Measurements from ENCODE around the gene OR2K2. TPM values are rescaled to one million over a fixed set of nuclear protein-coding genes. Genes with fewer than 3 reads are reported as not detected.
"Not testable (repeated sequence)": the region's sequence is repeated elsewhere in the genome, so short reads cannot be mapped to it uniquely, and the experiment has no call there.

The OR2K2 gene, protein sequence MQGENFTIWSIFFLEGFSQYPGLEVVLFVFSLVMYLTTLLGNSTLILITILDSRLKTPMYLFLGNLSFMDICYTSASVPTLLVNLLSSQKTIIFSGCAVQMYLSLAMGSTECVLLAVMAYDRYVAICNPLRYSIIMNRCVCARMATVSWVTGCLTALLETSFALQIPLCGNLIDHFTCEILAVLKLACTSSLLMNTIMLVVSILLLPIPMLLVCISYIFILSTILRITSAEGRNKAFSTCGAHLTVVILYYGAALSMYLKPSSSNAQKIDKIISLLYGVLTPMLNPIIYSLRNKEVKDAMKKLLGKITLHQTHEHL
- total RNA-seq (2014; rRNA removed; shearing (Covaris generic)), result not detected in 2 replicates

DNA sequence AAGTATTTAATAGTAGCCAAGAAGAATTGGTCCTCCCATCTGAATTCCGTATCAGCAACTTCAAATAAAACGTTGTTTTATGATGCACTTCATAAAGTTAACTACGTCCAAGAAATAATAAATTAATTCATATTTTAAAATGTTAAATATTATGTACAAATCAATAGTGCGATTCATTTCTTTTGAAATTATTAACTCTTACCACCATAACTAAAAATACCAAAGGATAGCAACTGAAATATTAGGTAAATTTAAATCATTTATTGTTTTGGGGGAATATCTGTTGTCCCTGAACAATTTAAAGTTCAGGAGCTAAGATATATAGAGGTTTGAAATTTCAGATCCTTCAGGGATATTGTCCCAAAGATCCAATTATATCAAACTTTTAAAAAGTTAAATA, at the start of gene OR2K2:
Gene OR2K2, minus strand, starts transcription at position 101 of the 400 bp plus-strand sequence. CDS start 1,791 bp downstream, outside the sequence.
- DNase-seq (ENCODE audit: low spot score), result no peak

DNA sequence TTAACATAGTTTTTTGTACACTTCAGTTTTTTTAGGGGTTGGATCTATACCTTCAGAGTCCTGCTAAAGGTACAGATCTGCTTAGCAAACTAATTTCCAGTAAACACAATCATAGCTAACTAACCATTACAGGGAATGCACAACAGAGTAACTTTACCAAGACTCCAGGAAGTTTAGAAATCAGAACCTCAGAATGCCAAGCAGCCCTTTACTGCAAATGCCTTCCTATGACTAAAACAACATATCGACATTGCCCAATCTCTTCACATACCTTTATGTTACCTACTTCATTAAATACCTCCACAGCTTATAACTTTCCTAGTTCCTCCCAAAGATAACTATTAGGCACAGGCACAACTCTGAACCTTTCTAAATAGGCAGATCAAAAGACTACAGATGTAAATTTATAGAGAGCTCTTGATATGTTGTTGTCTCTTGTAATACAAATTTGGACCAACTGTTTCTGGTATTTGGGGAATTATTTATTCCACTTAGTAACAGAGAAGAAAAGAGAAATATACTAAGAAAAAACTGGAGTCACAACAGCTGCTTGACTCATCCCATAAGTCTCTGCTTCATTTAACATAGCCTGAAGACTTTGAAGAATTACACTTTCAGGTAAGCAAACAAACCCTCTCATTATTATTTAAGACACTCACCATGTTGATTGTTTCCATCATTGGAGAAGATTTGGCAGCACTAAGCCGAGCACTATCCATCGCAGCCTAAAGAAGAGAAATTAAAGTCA, 46.0 kb upstream of the OR2K2 start:
- DNase-seq (ENCODE audit: low spot score), result no peak

DNA sequence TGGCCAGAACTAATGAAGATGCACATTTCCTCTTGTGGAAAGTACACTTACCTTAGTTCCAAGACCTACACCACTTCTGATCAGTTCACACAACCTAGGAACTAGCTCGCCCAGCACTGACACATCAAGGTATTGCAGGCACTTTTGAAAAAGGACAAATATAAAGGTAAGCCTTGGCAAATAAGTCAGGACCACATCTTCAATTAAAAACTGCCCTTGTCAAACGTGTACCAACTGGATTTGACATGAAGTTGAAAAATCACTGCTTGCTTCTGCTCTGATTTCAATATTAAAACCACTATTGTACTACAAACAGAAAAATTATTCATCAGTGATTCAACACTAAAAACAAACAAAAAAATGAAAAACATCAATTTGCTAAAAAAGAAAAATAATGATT, 45.0 kb upstream of the OR2K2 start:
- no peak for DNase-seq (ENCODE audit: low spot score)

DNA sequence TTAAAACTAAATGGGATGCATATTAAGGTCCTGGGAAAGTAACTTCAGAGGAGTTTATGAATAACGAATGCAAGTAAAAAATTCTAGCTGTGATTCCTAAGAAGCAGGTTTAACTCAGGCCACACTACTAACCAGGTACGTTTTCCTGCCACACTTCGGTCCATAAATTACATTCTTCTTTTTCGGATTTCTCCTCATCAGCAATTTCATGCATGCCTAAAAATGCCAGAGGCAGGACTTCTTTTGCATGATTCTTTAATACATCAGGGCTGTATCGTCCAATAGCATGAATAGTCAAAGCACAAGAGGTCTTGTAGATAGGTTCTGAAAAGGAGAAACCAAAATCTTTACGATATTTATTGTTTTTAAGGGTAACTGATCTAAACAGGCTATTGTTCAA, 42.3 kb upstream of the OR2K2 start:
- DNase-seq (ENCODE audit: low spot score), result no peak

DNA sequence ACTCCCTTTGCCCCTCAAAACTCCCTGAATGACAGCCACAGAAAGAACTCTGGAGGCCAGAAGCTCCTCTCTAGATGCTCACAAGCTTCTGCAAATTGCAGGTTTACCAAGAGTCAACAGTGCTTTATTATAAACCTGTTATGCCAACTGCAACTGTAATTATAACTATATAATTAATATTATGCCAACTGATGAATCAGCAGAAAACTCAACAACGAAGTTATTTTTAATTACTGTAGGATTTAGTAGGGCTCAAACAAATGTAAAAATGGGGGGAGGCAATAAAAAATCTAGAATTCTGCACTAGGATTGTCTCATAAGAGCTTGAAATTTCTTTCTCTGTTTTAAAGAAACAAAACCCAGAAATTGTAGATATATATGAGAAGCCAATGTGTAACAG, 37.0 kb upstream of the OR2K2 start:
- no peak for DNase-seq (ENCODE audit: low spot score)

DNA sequence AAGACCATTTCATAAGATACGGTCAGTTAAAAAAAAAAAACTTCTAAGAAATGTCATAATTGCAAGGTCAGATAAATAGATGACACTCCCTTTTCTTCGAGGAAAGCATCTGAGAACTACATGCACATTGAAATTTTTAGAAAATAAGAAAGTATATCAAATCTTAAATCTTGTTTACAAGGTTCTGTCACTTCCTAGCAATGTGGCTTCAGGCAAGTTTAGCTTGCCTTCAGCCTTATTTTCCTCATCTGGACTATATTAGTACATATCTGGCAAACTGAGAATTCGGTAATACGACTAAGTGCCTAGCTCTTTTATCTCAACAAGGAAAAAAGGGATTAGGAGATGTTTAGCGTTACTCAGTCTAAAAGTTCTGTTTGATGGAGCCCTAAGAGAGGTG, 32.5 kb upstream of the OR2K2 start:
- DNase-seq (ENCODE audit: low spot score), result no peak

DNA sequence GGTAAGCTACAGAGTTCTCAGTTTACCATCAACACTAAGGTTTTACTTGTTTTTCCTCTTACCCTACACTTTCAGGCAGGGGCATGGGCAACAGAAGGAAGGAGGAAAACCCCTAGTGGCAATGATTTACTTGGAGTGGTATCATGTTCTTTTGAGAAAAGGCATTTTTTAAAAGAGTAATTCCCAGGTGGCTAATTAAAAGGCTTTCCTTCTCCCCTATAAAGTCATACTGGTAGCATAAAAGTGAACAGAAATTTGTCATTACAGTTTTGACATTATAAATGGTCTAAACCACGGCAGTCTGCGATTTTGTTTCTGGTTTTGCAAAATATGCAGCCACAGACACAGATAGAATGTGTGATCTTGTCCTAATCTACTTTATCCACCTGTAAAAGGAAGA, 30.9 kb upstream of the OR2K2 start:
- DNase-seq (ENCODE audit: low spot score), result no peak

DNA sequence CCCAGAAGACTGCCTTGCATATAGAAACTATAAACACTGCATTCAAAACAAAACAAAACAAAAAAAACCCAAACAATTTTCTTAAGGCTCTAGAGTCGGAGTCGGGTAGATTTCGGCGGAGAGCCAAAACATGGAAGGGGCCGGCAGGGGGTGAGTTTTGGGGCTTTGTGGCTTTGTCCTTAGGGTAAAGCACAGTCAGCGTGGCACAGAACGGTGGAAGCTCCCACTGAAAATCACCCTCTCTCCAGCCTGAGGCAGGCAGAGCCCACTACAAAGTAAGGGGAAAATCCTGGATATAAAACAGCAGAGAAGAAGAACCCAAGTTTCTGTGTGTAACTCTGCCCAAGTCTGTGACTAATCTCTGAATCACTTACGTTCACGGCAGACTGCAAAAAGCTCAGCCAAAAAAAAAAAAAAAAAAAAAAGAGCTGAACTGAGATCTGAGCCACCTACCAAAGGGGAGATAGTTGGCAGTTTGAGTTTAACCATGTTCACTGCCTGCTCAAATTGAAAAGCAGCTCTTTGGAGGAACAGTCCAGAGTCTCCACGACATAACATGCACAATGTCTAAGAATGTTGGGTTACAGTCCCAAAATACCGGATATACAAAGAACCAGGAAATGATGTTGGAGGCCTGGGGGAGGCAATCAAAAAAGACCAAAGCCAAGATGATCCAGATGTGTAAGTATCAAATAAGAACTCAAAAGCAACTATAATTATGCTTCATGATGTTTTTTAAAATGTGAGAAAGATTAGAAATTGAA, 26.6 kb upstream of the OR2K2 start:
- DNase-seq (ENCODE audit: low spot score), result peak; percentile 72

DNA sequence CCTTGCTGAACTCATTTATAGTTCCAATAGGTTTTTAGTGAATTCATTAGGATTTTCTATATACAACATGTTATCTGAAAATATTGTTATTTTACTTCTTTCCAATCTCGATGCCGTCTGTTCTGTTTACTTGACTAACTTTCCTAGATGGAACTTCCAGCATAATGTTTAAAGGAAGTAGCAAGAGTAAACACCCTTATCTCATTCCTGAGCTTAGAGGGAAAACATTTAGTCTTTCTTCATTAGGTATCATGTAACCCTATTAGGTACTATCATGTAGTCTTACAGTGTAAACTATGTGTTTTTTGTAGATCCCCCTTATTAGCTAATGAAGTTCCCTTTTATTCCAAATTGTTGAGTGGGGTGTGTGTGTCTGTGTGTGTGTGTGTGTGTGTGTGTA, 22.5 kb upstream of the OR2K2 start:
- DNase-seq (ENCODE audit: low spot score), result no peak

DNA sequence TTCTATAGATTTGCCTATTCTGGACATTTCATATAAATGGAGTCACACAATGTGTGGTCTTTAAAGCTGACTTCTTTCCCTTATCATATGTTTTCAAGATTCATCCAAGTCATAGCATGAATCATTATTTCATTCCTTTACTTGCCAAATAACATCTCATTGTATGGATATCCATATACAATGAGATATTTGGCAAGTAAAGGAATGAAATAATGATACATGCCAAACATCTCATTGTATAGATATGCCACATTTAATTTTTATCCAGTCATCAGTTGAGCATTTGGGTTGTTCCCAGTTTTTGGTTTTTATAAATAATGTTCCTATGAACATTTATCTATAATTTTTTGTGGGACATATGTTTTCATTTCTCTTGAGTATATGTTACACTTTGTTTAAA, 20.5 kb upstream of the OR2K2 start:
- DNase-seq (ENCODE audit: low spot score), result no peak

DNA sequence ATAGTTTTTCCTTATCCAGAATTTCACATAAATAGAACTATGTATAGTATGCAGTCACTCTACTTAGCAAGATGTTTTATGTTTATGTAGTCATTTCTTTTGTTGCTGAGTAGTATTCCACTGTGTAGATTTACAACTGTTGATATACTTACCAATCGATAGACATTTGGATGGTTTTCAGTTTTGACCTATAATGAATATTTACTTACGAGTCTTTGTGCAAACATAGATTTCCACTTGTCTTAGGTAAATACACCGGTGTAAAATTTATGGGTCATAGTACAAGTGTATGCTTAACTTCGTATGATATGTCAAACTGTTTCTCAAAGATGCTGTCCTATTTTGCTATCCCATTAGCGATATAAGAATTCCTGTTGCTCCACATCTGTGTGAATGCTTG, 19.7 kb upstream of the OR2K2 start:
- no peak for DNase-seq (ENCODE audit: low spot score)

DNA sequence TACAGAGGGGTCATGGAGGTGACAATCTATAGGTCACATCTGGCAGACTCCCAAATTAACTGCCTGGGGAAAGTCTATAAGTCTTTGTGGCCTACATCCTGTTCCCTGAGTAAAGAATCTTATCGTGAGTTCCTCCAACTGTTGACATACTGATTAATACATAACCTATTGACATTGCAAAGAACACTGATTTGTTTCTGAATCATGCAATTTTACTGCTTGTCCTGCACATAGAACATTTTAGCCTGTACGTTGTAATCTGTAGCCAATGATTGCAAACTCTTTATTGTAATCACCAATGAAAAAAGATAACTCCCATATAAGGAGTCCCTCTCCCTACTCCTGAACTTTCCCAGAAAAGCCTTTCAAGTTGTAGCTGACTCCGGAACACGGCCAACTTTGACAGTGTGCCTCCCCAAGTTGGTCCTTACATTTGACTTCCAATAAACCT, 18.8 kb upstream of the OR2K2 start:
- DNase-seq (ENCODE audit: low spot score), result no peak

DNA sequence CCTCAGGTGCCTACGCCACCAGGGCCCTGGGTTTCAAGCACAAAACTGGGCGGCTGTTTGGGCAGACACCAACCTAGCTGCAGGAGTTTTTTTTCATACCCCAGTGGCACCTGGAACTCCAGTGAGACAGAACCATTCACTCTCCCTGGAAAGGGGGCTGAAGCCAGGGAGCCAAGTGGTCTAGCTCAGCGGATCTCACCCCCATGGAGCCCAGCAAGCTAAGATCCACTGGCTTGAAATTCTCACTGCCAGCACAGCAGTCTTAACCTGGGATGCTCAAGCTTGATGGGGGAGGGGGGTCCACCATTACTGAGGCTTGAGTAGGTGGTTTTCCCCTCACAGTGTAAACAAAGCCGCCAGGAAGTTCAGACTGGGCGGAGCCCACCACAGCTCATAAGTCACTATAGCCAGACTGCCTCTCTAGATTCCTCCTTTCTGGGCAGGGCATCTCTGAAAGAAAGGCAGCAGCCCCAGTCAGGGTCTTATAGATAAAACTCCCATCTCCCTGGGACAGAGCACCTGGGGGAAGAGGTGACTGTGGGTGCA, 4.4 kb upstream of the OR2K2 start:
- peak; percentile 55 for DNase-seq (ENCODE audit: low spot score)

DNA sequence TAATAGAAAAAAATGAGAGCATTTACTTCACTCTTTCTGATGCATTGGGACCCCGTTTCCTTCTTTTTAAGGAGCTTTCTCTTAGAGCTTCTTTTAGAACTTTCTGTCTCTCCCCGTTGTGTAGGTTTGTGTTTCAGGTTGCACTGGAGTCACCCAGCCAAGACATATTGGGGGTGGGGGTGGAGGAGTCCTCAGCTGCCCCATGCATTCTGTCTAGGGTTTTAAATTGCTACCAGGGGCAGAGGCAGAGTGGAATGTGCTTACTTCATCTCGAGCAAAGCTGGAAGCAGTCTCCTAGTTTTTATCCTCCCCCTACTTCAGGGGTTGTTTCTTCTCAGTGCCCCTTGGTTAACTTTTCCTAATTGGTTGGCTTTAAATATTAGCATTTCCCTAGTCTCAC, 9.4 kb downstream of the OR2K2 start:
- no peak for DNase-seq (ENCODE audit: low spot score)

DNA sequence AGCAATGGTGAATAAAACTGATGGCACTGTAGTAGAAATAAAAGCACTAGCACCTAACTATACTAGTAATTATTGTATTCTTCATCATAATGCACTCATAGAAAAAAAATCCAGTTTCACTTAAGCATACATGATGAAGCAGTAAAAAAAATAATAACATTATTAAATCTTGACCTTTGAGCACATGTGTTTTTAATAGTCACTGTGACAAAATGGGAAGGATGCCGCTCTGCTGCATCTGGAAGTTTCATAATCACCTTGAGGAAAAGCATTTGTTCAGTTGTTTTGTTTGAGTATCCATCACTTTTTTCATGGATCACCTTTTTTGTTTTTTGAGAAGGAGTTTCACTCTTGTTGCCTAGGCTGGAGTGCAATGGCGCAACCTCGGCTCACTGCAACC, 13.2 kb downstream of the OR2K2 start:
- no peak for DNase-seq (ENCODE audit: low spot score)

DNA sequence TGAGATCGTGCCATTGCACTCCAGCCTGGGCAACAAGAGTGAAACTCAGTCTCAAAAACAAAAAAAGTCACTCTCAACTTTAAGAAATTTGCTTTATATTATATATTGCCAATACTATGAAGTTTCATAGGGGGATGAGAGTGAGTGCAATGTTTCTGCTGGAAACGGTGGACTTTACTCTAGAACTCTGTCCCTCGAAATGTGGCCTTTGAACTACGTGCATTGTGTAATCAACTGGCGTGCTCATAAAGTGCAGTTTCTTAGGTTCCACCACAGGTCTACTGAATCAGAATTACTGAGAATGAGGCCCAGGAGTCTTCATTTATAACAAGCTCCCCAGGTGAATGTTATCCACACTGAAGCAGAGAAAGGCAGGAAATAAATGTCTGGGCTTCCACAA, 24.1 kb downstream of the OR2K2 start:
- no peak for DNase-seq (ENCODE audit: low spot score)

DNA sequence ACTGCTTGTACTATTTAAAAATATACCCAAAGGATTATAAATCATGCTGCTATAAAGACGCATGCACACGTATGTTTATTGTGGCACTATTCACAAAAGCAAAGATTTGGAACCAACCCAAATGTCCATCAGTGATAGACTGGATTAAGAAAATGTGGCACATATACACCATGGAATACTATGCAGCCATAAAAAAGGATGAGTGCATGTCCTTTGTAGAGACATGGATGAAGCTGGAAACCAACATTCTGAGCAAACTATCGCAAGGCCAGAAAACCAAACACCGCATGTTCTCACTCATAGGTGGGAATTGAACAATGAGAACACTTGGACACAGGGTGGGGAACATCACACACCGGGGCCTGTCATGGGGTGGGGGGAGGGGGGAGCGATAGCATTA, 26.0 kb downstream of the OR2K2 start:
- DNase-seq (ENCODE audit: low spot score), result not testable (repeated sequence)

DNA sequence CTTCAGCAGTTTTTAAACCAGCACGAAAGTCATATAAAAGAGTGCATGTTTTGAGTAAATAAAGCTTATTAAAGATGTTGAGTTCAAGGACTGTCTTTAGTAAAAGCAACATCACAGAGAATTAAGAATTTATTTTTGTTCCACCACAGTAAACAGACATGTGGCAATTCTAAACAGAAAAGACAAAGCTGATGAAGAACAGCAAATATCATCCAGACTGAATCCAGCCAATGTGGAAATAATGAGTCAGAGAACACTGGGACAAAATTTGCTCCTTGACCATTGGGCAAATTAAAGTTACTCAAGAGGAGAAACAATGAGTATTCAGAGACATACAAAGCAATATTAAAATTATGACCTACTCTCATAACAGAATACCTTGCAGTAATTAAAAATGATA, 28.8 kb downstream of the OR2K2 start:
- DNase-seq (ENCODE audit: low spot score), result no peak

DNA sequence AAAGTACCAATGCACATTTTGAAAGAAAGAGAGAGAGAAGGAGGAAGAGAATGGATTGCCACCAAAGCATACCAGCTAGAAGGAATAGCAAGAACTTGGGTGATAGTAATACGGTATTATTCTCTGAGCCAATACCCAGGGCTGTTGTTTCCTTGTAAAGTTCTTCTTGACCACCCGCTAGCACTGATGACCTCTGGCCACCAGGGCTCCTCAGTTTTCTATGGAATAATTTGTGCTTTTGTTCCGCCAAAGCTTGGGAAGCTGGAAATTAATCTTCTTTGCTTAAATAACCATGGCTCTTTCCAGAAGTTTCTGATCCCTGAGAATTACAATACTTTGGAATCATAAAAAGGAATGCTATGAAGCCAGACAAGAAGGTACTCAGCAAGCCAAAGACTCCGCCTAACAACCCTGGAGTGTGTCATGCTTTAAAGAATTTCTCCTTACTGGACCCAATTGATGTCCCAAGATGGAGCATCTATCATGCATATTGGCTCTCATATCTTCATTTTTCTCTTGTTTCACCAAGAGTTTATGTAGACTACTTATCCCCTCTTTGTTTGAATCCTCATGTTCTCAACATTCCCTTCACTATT, 29.8 kb downstream of the OR2K2 start:
- no peak for DNase-seq (ENCODE audit: low spot score)

DNA sequence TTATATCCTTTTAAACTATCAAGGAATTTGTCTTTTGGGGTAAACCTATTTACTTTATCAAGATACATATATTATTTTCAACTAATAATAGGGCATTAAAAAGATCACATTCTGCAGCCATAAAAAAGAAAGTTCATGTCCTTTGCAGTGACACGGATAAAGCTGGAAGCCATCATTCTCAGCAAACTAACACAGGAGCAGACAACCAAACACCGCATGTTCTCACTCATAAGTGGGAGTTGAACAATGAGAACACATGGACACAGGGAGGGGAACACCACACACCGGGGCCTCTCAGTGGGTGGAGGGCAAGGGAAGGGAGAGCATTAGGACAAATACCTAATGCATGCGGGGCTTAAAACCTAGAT, 30.4 kb downstream of the OR2K2 start:
- DNase-seq (ENCODE audit: low spot score), result not testable (repeated sequence)

DNA sequence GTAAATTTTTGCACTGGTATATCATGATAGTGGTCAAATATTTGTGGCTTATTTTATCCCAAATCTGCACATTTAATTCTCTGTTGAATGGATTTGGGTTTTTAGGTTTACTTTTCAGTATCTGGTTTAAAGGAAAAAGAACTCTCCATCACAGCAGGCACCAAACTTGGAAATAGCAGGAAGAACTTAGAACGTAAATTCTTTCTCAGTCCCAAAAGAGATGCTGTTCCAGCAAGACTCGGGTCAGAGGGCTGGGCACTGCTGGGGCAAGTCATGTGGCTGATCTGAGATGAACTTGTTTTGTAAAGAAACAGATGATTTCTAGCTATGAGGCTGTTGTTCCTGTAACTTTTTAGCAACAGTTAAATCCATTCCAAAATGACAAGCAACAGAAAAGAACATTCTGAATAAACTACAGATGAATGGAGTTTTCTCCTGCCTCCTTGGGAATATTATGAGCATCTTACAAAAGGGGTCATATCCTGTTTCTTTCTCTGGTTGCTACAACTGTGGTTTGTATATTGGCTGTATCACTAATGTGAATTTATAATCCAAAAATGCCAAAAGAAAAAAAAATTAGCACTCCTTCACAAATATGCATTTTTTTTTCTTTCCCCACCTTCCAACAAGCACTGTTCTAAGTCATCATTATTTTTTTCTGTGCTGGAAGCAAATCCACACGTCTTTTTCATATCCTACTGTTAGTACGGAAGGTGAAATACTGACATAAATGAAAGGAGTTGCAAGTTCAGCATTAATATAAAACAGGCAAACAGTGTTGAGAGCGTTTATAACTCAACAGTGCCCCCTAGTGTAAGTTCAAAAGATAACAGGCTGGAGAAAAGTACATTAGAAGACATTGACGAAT, 31.1 kb downstream of the OR2K2 start:
- peak; percentile 42 for DNase-seq (ENCODE audit: low spot score)
